ENCODE data around the gene CHD5.

CHD5 gene

GRCh38 chr1:6172549-6172948 is 7.6 kb downstream of the CHD5 start:
- no peak overlapping the region for H3K4me3 ChIP-seq (ENCODE audit: low read length)
- TF ChIP-seq CTCF (conservative IDR thresholded peaks at IDR 0.05; ENCODE audit: low read length), result no peak
- no peak for DNase-seq (ENCODE audit: low read depth)

GRCh38 chr1:6171548-6172124 is 8.5 kb downstream of the CHD5 start:
- DNase-seq (ENCODE audit: low read depth), result peak; percentile 17
- H3K4me3 ChIP-seq (ENCODE audit: low read length), result no peak overlapping the region
- TF ChIP-seq CTCF (conservative IDR thresholded peaks at IDR 0.05; ENCODE audit: low read length), result peak; percentile 55

GRCh38 chr1:6170742-6171201 is 9.3 kb downstream of the CHD5 start:
- no peak overlapping the region for H3K4me3 ChIP-seq (ENCODE audit: low read length)

GRCh38 chr1:6170116-6170741 is 9.9 kb downstream of the CHD5 start:
- no peak overlapping the region for H3K4me3 ChIP-seq (ENCODE audit: low read length)
- TF ChIP-seq CTCF (conservative IDR thresholded peaks at IDR 0.05; ENCODE audit: low read length), result no peak
- no peak for DNase-seq (ENCODE audit: low read depth)

More at GRCh38 chr1:6170742-6171201, 9.3 kb downstream of the CHD5 start:
- no peak for TF ChIP-seq CTCF (conservative IDR thresholded peaks at IDR 0.05; ENCODE audit: low read length)
- peak; percentile 26 for DNase-seq (ENCODE audit: low read depth)

GRCh38 chr1:6168947-6169586 is 11.1 kb downstream of the CHD5 start:
- H3K4me3 ChIP-seq (ENCODE audit: low read length), result no peak overlapping the region
- TF ChIP-seq CTCF (conservative IDR thresholded peaks at IDR 0.05; ENCODE audit: low read length), result no peak
- no peak for DNase-seq (ENCODE audit: low read depth)

GRCh38 chr1:6167391-6168303 is 12.5 kb downstream of the CHD5 start:
- no peak for TF ChIP-seq CTCF (conservative IDR thresholded peaks at IDR 0.05; ENCODE audit: low read length)
- no peak for DNase-seq (ENCODE audit: low read depth)
- no peak overlapping the region for H3K4me3 ChIP-seq (ENCODE audit: low read length)

Measured in AG10803 (cell line).